Measurements from ENCODE around the gene ASCC3.
"Not testable (repeated sequence)": the region's sequence is repeated elsewhere in the genome, so short reads cannot be mapped to it uniquely, and the experiment has no call there.

ASCC3 gene, protein sequence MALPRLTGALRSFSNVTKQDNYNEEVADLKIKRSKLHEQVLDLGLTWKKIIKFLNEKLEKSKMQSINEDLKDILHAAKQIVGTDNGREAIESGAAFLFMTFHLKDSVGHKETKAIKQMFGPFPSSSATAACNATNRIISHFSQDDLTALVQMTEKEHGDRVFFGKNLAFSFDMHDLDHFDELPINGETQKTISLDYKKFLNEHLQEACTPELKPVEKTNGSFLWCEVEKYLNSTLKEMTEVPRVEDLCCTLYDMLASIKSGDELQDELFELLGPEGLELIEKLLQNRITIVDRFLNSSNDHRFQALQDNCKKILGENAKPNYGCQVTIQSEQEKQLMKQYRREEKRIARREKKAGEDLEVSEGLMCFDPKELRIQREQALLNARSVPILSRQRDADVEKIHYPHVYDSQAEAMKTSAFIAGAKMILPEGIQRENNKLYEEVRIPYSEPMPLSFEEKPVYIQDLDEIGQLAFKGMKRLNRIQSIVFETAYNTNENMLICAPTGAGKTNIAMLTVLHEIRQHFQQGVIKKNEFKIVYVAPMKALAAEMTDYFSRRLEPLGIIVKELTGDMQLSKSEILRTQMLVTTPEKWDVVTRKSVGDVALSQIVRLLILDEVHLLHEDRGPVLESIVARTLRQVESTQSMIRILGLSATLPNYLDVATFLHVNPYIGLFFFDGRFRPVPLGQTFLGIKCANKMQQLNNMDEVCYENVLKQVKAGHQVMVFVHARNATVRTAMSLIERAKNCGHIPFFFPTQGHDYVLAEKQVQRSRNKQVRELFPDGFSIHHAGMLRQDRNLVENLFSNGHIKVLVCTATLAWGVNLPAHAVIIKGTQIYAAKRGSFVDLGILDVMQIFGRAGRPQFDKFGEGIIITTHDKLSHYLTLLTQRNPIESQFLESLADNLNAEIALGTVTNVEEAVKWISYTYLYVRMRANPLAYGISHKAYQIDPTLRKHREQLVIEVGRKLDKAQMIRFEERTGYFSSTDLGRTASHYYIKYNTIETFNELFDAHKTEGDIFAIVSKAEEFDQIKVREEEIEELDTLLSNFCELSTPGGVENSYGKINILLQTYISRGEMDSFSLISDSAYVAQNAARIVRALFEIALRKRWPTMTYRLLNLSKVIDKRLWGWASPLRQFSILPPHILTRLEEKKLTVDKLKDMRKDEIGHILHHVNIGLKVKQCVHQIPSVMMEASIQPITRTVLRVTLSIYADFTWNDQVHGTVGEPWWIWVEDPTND (N-terminal part only)

DNA sequence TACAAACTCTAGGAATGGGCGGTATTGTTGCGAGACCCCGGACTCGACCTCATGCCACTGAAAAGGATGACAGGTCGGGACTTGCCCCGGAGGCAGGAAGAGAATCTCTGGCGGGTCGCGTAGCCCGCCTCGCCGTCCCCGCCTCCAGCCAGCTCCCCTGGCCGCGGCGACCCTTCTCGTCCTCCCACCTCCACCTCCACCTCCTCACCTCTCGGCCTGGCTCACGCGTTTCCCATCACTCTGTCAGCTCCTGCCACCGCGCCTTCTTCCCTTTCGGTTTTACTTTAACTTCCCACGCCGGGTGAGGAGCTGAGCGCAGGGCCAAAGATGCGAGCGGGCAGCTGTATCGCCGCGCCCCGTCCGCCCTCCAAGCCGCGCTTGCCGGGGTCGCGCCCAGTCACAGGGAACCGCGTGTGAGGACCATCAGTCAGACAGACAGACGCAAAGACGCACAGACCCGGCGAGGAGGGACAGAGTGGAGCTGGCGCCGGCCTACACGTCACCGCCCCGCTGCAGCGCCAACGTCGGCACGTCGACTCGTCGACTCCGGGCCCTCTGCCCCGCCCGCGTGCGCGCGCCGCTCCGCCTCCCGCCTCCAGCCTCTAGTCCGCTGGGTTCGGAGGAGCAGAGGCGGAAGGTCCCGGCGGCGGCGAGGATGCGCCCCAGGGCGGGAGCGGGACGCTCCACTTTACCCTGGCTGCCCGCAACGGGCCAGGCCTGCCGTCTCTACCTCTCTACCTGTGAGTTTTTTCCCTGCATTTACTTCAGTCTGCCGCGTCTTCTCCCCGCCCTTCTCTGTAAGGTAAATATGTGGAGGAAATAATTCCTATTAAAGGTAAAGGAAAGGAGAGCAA lies at the start of gene ASCC3:
Gene ASCC3, minus strand, starts transcription at position 477 of the 854 bp plus-strand sequence. CDS start 13,332 bp downstream, outside the sequence.
- peak; percentile 93 for DNase-seq

DNA sequence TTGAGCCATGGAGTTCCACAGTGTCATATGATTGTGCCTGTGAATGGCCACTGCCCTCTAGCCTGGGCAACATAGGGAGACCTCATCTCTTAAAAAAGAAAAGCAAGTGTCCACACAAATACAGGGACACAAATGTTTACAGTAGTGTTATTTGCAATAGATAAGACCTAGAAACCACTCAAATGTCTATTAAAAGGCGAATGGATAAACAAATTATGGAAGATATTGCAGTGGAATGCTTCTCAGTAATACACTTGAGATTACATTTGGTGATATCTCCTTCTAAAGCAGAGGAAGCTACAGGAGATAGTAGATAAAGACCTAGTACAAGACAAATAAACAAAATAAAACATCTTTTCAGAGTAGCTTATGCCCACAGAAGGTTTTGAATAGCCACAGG lies 44.6 kb upstream of the ASCC3 start:
- DNase-seq: no peak

- DNase-seq: no peak
Measured at GRCh38 chr6:100924534-100925227, 43.6 kb upstream of the ASCC3 start.

- no peak for DNase-seq
Measured at GRCh38 chr6:100923481-100924165, 42.5 kb upstream of the ASCC3 start.

- no peak for DNase-seq
Measured at GRCh38 chr6:100920028-100920605, 39.0 kb upstream of the ASCC3 start.

DNA sequence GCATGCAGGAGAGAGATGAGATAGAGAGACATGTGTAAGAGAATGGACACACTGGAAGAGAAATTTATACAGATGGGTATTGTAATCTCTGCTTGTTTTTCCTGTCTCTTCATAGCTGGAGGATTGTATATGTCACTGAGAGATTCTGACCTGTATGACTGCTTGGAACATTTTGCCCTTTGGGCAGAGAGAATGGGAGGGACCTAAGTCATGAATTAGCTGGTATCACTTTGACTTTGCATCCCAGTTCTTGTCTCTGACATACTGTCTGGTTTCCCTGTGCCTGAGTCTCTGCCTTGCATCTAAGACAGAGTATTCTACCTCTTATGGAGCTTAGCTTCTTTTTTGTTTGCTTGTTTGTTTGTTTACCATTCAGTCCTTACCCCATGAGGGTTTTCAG lies 37.0 kb upstream of the ASCC3 start:
- DNase-seq: no peak

DNA sequence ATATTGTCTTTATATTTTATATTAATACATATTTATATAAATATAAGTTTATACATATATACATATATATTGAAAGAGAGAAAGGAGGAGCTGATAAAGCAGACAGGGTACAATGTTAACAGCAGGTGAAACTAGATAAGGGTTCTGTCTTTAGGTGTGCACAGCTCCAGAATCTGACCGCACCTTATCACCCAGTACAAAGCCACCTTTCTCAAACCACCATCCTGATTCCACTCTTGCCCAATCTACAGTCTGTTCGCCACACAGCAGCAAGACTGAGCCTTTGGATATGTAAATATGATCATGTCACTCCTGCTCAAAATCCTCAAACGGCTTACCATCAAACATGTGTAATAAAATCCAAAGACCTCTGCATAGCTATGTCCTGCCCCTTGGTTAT lies 34.7 kb upstream of the ASCC3 start:
- DNase-seq: no peak

DNA sequence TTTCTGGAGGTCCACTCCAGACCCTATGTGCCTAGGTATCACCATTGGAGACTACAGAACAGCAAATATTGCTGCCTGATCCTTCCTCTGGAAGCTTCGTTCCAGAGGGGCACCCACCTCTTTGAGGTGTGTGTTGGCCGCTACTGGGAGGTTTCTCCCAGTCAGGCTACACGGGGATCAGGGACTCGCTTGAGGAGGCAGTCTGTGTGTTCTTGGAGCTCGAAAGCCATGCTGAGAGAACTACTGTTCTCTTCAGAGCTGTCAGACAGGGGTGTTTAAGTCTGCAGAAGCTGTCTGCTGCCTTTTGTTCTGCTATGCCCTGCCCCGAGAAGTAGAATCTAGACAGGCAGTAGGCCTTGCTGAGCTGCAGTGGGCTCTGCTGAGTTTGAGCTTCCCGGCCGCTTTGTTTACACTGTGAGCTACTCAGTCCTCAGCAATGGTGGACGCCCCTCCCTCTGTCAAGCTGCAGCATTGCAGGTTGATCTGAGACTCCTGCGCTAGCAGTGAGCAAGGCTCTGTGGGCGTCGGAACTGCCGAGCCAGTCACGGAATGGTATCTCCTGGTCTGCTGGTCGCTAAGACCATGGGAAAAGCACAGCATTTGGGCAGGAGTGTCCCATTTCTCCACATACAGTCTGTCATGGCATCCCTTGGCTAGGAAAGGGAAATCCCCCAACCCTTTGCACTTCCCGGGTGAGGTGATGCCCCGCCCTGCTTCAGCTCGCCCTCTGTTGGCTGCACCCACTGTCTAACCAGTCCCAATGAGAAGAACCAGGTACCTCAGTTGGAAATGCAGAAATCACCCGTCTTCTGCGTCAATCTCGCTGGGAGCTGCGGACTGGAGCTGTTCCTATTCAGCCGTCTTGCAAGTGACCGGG lies 32.5 kb upstream of the ASCC3 start:
- DNase-seq: no peak

- no peak for DNase-seq
Measured at GRCh38 chr6:100906325-100906724, 25.2 kb upstream of the ASCC3 start.

- DNase-seq: no peak
Measured at GRCh38 chr6:100905067-100905466, 23.9 kb upstream of the ASCC3 start.

DNA sequence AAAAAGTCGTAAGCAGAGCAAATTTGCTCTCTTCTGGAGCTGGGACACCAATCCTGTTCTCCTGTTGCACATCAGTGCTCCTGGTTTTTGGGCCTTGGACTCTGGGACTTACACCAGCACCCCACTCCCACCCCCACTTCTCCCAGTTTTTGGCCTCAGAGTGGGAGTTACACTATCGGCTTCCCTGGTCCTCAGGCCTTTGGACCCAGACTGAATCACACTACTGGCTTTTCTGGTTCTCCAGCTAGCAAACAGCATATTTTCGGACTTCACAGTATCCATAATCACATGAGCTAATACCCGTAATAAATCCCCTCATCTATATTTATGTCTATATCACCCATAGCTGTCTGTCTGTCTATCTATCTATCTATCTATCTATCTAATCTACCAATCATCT lies 23.2 kb upstream of the ASCC3 start:
- no peak for DNase-seq

- no peak for DNase-seq
Measured at GRCh38 chr6:100901582-100901981, 20.5 kb upstream of the ASCC3 start.

- no peak for DNase-seq
Measured at GRCh38 chr6:100899202-100899601, 18.1 kb upstream of the ASCC3 start.

- DNase-seq: no peak
Measured at GRCh38 chr6:100897671-100898070, 16.5 kb upstream of the ASCC3 start.

DNA sequence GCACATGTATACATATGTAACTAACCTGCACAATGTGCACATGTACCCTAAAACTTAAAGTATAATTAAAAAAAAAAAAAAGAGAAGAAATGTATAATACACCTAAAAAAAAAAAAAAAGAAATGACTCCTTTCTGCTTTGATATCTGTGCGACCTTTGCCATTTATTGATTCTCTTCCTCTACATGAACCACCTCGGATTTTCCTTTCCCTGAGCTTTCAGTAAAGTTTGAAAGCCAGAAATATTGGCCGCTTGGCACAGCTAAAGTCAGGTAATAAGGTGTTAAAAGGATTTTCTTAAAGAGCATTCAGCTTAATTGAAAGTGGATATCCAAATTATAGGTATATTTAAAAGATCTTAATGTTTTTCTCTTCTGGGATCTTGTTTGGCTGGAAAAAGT lies 12.6 kb upstream of the ASCC3 start:
- no peak for DNase-seq

GRCh38 chr6:100892693-100893092 lies 11.6 kb upstream of the ASCC3 start:
- no peak for DNase-seq

- no peak for DNase-seq
Measured at GRCh38 chr6:100892116-100892515, 11.0 kb upstream of the ASCC3 start.

DNA sequence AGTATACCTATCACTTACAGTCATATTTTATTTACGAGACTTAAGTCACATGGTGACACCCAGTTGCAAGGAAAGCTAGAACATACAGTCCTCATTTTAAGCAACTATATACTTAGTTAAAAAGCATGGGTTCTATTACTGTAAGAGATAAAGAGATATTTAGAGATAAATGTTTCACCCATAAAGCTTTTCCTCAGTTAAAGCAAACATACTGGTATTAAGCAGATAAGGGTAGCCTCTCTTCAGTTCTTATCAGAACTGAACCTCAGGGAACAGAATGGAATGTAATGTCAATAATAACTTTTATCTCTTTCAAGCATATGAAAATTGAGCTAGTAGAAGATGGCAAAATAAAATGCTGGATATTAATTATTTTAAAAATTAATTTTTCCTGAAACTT lies 9.9 kb upstream of the ASCC3 start:
- DNase-seq: no peak

DNA sequence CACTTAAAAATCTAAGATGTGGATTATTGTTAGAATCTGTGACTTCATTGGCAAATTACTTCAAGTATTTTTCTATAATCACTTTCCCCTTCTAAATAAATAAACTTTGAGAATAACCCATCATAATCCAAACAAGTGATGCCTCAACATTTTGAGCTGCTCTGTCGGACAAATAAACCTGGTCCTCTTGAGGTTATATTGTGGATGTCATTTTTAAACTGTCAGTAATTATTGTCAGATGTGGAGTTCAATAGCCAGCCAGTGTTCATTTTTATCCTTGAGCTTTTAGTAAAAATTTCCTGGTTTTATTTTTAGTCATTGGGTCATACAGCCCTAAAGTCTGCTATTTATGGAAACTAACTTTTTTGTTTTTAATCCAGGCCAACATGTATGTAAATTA lies 9.5 kb upstream of the ASCC3 start:
- not testable (repeated sequence) for DNase-seq

GRCh38 chr6:100889351-100889750 lies 8.2 kb upstream of the ASCC3 start:
- DNase-seq: no peak

All from CD4-positive, alpha-beta T cell treated with Interleukin-17A for 4 hours (primary cell).